H7 (cell line): ENCODE measurements around the gene IFNAR1. TPM values are rescaled to one million over a fixed set of nuclear protein-coding genes. Genes with fewer than 3 reads are reported as not detected.
A peak's percentile ranks its signal among the peaks of the same experiment; 100 is the strongest.

Experiments
- DNase-seq: peaks from one replicate; pipeline ENCODE4 v3.0.0; 2012
- H3K27me3 ChIP-seq: 2 replicates; pipeline ENCODE4 v1.6.0; 2011; ENCODE audit warnings: mild to moderate bottlenecking, low read length; ENCODE audit not compliant: control insufficient read depth, insufficient read depth
- H3K36me3 ChIP-seq: replicated peaks from 2 replicates; pipeline ENCODE4 v1.5.1; 2011; ENCODE audit warnings: low read length; ENCODE audit not compliant: control insufficient read depth, insufficient read depth
- H3K4me3 ChIP-seq: 2 replicates; pipeline ENCODE4 v1.5.1; 2011; ENCODE audit warnings: low read depth, mild to moderate bottlenecking, control low read depth, low read length, moderate library complexity; ENCODE audit not compliant: insufficient read depth
- total RNA-seq: library from RNA; depleted of rRNA; stranded (reverse); fragments of >200 nt; shearing (Covaris generic); gene quantifications from 2 replicates; pipeline ENCODE4 v1.2.3, GENCODE V29; 2014; rRNA removed

IFNAR1 gene
- total RNA-seq, 1 experiment from 2014 or later = 1.2 TPM

GRCh38 chr21:33403128-33403785, 78.5 kb downstream of the IFNAR1 start, which contains the start of gene IFNGR2:
TSS of gene IFNGR2 (plus strand) at chr21:33403413. CDS start at chr21:33403544, 131 bp downstream.
- H3K27me3 ChIP-seq = no peaks in the 10 kb centered on the region
- H3K4me3 ChIP-seq = peak within 1 kb of the TSS; percentile 88
- peak; percentile 92 for DNase-seq
- H3K36me3 ChIP-seq = no peaks in the 10 kb centered on the region

GRCh38 chr21:33403786-33404585, 79.2 kb downstream of the IFNAR1 start:
- Histone ChIP-seq H3K36me3 (no peaks in the 10 kb centered on the region), H3K27me3 (no peaks in the 10 kb centered on the region), H3K4me3 (peak overlapping the region; percentile 88)
- peak; percentile 77 for DNase-seq

GRCh38 chr21:33406493-33406892, 81.7 kb downstream of the IFNAR1 start:
- Histone ChIP-seq H3K27me3 (no peaks in the 10 kb centered on the region), H3K4me3 (no peak overlapping the region), H3K36me3 (peaks cover 2% of the 10 kb centered on the region)
- DNase-seq = no peak

Other genes starting within 250 kb of the IFNAR1 start
- gene IFNAR2, start 95.0 kb upstream of the IFNAR1 start, total RNA-seq = 2.8 and 3.6 TPM in 2 replicates
- gene IL10RB, start 58.6 kb upstream of the IFNAR1 start, total RNA-seq = 5.0 and 6.7 TPM in 2 replicates
- 37.8 and 46.1 TPM in 2 replicates for gene IFNGR2, start 78.4 kb downstream of the IFNAR1 start, total RNA-seq
- 8.5 and 13.0 TPM in 2 replicates for gene TMEM50B, start 155.0 kb downstream of the IFNAR1 start, total RNA-seq
- gene DNAJC28, start 166.7 kb downstream of the IFNAR1 start, total RNA-seq = 1.0 and 1.4 TPM in 2 replicates
- 144 and 153 TPM in 2 replicates for gene GART, start 217.1 kb downstream of the IFNAR1 start, total RNA-seq
- gene SON, start 218.1 kb downstream of the IFNAR1 start, total RNA-seq = 73.8 and 89.9 TPM in 2 replicates